Adipocyte (in vitro differentiated cells): Measurements from ENCODE around the gene FGB.

Experiments
- DNase-seq: peaks from one replicate; pipeline ENCODE4 v3.0.0-alpha.2; 2015; ENCODE audit warnings: low read depth
- H3K27me3 ChIP-seq: replicated peaks from 2 replicates; pipeline ENCODE4 v1.7.0; 2013; ENCODE audit warnings: mild to moderate bottlenecking, low read length, moderate library complexity; ENCODE audit not compliant: control insufficient read depth, insufficient read depth
- H3K36me3 ChIP-seq: 2 replicates; pipeline ENCODE4 v1.7.0; 2013; ENCODE audit warnings: low read length, mild to moderate bottlenecking, moderate library complexity; ENCODE audit not compliant: control insufficient read depth, insufficient read depth, severe bottlenecking
- H3K4me1 ChIP-seq: 2 replicates; pipeline ENCODE4 v1.7.0; 2013; ENCODE audit warnings: mild to moderate bottlenecking, low read length, moderate library complexity; ENCODE audit not compliant: control insufficient read depth, insufficient read depth
- H3K4me3 ChIP-seq: 2 replicates; pipeline ENCODE4 v1.7.0; 2013; ENCODE audit warnings: mild to moderate bottlenecking, low read length, moderate library complexity
- H3K9ac ChIP-seq: 2 replicates; pipeline ENCODE4 v1.7.0; 2013; ENCODE audit warnings: mild to moderate bottlenecking, low read length, moderate library complexity
- H3K9me3 ChIP-seq: 2 replicates; pipeline ENCODE4 v1.7.0; 2013; ENCODE audit warnings: mild to moderate bottlenecking, low read length, moderate library complexity; ENCODE audit not compliant: control insufficient read depth

FGB gene

DNA sequence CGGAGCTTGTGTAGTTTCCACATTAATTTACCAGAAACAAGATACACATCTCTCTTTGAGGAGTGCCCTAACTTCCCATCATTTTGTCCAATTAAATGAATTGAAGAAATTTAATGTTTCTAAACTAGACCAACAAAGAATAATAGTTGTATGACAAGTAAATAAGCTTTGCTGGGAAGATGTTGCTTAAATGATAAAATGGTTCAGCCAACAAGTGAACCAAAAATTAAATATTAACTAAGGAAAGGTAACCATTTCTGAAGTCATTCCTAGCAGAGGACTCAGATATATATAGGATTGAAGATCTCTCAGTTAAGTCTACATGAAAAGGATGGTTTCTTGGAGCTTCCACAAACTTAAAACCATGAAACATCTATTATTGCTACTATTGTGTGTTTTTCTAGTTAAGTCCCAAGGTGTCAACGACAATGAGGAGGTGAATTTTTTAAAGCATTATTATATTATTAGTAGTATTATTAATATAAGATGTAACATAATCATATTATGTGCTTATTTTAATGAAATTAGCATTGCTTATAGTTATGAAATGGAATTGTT lies at the start of gene FGB:
Gene FGB, plus strand, starts transcription at position 315 of the 558 bp plus-strand sequence. Its CDS starts 8 bp downstream, at position 323.
- Histone ChIP-seq H3K4me3 (no peak within 1 kb of the TSS), H3K36me3 (no peaks in the 10 kb centered on the region), H3K9me3 (no peaks in the 10 kb centered on the region)

DNA sequence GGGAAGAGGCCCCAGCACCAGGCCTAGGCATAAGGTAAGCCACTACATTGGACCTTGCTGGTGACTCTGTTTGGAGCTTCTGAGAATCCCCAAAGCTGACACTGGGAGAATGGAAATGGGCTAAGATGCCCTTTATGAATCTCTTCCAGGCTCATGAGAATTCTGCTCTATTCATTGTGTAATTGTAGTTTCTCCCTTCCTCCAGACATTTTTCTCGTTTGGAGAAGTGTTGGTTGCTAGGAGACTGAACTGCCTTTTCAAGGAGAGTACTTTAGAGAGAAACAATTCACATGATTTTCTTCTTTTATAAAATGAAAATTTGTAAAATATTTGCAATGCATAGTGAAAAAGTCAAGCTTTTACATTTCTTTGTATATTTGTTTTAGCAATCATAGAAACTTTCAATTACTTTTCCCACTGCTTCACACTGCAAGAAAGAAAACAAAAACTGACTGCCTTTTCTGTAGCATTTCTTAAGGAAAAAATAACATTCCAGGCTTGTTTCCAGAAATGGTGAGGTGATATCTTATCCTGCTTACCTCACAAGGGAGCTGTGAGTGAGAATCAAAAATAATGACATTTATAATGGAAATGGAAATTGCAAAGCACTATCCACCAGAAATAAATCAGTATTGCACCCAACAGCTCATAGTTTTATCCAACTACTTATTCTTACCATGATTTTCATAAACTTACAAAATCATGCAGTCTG lies 46.3 kb upstream of the FGB start:
- DNase-seq = no peak
- H3K9ac ChIP-seq = no peak overlapping the region
- peaks cover 4% of the 10 kb centered on the region for H3K9me3 ChIP-seq
- no peak overlapping the region for H3K4me3 ChIP-seq
- no peaks in the 10 kb centered on the region for H3K36me3 ChIP-seq
- peaks cover 57% of the 10 kb centered on the region for H3K27me3 ChIP-seq
- no peaks in the 10 kb centered on the region for H3K4me1 ChIP-seq

More for the DNA sequence above, at the start of gene FGB:
- H3K4me1 ChIP-seq = peaks cover 2% of the 10 kb centered on the region
- no peaks in the 10 kb centered on the region for H3K27me3 ChIP-seq
- no peak for DNase-seq
- H3K9ac ChIP-seq = no peak within 1 kb of the TSS

- DNase-seq = no peak
- no peaks in the 10 kb centered on the region for H3K36me3 ChIP-seq
- H3K9ac ChIP-seq = no peak overlapping the region
- H3K4me1 ChIP-seq = no peaks in the 10 kb centered on the region
- peaks cover 4% of the 10 kb centered on the region for H3K9me3 ChIP-seq
- peaks cover 53% of the 10 kb centered on the region for H3K27me3 ChIP-seq
- H3K4me3 ChIP-seq = no peak overlapping the region
Measured at GRCh38 chr4:154517591-154517990, 45.2 kb upstream of the FGB start.

DNA sequence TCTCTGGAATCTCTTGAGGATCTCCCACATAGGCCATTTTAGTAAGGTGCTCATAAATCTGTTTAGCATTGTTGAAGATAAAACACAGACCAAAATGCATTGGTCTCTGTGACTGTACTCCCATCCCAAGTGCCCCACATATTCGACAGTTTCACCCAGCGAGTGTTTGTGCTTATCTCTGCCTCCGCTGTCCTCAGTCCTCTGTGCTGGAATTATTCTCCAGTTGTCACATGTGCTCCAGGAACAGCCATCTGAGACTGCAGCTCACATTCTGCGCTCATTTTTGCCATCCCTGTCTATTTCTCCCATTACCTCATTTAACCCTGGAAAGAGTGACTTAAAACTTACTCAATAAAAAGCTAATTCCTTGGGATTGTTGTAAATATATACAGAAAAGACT lies 43.6 kb upstream of the FGB start:
- Histone ChIP-seq H3K4me1 (no peaks in the 10 kb centered on the region), H3K27me3 (peaks cover 51% of the 10 kb centered on the region)

GRCh38 chr4:154521607-154522006 lies 41.2 kb upstream of the FGB start:
- H3K36me3 ChIP-seq = no peaks in the 10 kb centered on the region
- peaks cover 38% of the 10 kb centered on the region for H3K27me3 ChIP-seq
- H3K4me1 ChIP-seq = no peaks in the 10 kb centered on the region
- no peak for DNase-seq
- no peak overlapping the region for H3K4me3 ChIP-seq
- no peak overlapping the region for H3K9ac ChIP-seq
- H3K9me3 ChIP-seq = no peaks in the 10 kb centered on the region

More for the DNA sequence above, 43.6 kb upstream of the FGB start:
- Histone ChIP-seq H3K4me3 (no peak overlapping the region), H3K36me3 (no peaks in the 10 kb centered on the region), H3K9ac (no peak overlapping the region), H3K9me3 (no peaks in the 10 kb centered on the region)
- no peak for DNase-seq

DNA sequence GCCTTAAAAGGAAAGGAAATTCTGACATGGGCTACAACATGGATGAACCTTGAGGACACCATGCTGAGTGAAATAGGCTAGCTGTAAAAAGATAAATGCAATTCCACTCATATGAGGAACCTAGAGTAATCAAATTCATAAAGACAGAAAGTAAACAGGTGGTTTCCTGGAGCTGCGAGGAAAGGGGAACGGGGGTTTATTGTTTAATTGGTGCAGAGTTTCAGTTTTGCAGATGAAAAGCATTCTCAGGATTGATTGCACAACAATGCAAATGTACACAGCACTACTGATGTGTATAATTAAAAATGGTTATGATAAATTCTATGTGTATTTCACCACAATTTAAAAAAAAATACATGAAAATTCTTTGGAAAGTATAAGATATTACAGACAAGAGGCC lies 36.7 kb upstream of the FGB start:
- no peak overlapping the region for H3K9ac ChIP-seq
- no peaks in the 10 kb centered on the region for H3K9me3 ChIP-seq
- no peaks in the 10 kb centered on the region for H3K4me1 ChIP-seq
- DNase-seq = no peak
- H3K4me3 ChIP-seq = no peak overlapping the region
- no peaks in the 10 kb centered on the region for H3K36me3 ChIP-seq
- peaks cover 14% of the 10 kb centered on the region for H3K27me3 ChIP-seq

- Histone ChIP-seq H3K27me3 (peaks cover 14% of the 10 kb centered on the region), H3K36me3 (no peaks in the 10 kb centered on the region), H3K4me1 (no peaks in the 10 kb centered on the region), H3K4me3 (no peak overlapping the region), H3K9ac (no peak overlapping the region), H3K9me3 (no peaks in the 10 kb centered on the region)
- no peak for DNase-seq
Measured at GRCh38 chr4:154527308-154527707, 35.5 kb upstream of the FGB start.

DNA sequence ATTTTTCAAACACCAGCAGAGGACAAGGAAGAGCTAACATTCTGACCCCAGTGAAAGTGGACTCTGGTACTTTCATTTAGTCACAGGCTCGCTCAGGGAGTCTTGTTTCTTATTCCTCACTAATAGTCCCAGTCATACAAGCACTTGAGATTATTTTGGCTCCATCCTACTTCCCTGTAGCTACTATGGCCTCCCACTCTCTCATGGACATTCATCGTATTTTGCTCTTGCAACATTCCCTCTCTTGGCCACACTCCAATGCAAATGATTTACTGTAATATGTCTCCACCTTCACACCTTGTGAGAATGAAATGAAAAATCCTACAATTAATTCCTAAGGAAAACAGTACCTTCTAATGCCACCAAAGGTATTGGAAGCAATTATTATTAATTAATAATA lies 33.9 kb upstream of the FGB start:
- Histone ChIP-seq H3K36me3 (no peaks in the 10 kb centered on the region), H3K4me1 (peaks cover 1% of the 10 kb centered on the region), H3K27me3 (peaks cover 9% of the 10 kb centered on the region), H3K9me3 (no peaks in the 10 kb centered on the region), H3K4me3 (no peak overlapping the region), H3K9ac (no peak overlapping the region)
- DNase-seq = no peak

GRCh38 chr4:154529728-154530519 lies 32.9 kb upstream of the FGB start:
- no peaks in the 10 kb centered on the region for H3K9me3 ChIP-seq
- no peak overlapping the region for H3K9ac ChIP-seq
- no peak overlapping the region for H3K4me3 ChIP-seq
- no peaks in the 10 kb centered on the region for H3K27me3 ChIP-seq
- no peaks in the 10 kb centered on the region for H3K36me3 ChIP-seq
- no peak for DNase-seq
- peaks cover 12% of the 10 kb centered on the region for H3K4me1 ChIP-seq

- DNase-seq = no peak
- no peaks in the 10 kb centered on the region for H3K27me3 ChIP-seq
- peaks cover 22% of the 10 kb centered on the region for H3K4me1 ChIP-seq
- no peaks in the 10 kb centered on the region for H3K9me3 ChIP-seq
- peaks cover 36% of the 10 kb centered on the region for H3K36me3 ChIP-seq
- H3K4me3 ChIP-seq = no peak overlapping the region
- no peak overlapping the region for H3K9ac ChIP-seq
Measured at GRCh38 chr4:154534296-154534695, 28.5 kb upstream of the FGB start.

DNA sequence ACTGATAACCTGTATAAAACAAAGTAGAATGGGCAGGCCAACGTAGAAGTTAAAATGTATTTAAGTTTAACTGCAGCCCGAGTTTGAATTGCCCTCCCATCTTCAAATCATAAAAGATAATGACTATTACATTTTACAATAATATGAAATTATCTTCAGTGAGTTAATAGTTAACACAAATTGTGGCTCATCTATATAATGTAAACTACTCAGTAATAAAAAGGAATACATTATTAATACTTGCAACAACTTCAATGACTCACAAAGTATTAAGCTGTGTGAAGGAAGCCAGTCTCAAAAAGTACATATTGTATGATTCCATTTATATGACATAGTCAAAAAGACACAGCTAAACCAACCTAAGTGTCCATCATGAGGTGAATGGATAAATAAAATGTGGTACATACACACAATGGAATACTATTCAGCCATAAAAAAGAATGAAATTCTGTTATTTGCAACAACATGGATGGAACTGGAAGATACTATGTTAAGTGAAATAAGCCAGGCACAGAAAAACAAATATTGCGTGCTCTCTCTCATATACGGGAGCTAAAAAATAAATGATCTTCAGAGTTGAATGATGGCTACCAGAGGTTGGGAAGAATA lies 20.4 kb upstream of the FGB start:
- Histone ChIP-seq H3K4me3 (no peak overlapping the region), H3K9ac (no peak overlapping the region), H3K36me3 (peaks cover 100% of the 10 kb centered on the region), H3K27me3 (no peaks in the 10 kb centered on the region), H3K4me1 (peaks cover 4% of the 10 kb centered on the region), H3K9me3 (no peaks in the 10 kb centered on the region)
- DNase-seq = no peak
